HepG2 (cell line): Measurements from ENCODE around the gene MYO7A. TPM values are rescaled to one million over a fixed set of nuclear protein-coding genes. Genes with fewer than 3 reads are reported as not detected.

Source experiments
- CBFB ChIP-seq: sonication (generic); formaldehyde crosslinking; IDR thresholded peaks from 2 replicates; pipeline ENCODE4 v1.4.0; 2020; ENCODE audit warnings: missing genetic modification reagents
- CCDC6 ChIP-seq: sonication (generic); formaldehyde crosslinking; IDR thresholded peaks from 2 replicates; pipeline ENCODE4 v1.8.1; 2022; ENCODE audit warnings: mild to moderate bottlenecking, missing genetic modification reagents, moderate library complexity
- GATAD1 ChIP-seq: IDR thresholded peaks from 2 replicates; pipeline ENCODE4 v1.6.1; 2016; ENCODE audit warnings: missing genetic modification reagents, missing compliant biosample characterization
- JUN ChIP-seq: sonication (generic); formaldehyde crosslinking; IDR thresholded peaks from 2 replicates; pipeline ENCODE4 v1.4.0; 2020; ENCODE audit warnings: mild to moderate bottlenecking, missing genetic modification reagents
- MED13 ChIP-seq: sonication (generic); formaldehyde crosslinking; IDR thresholded peaks from 2 replicates; pipeline ENCODE4 v1.5.0; 2020; ENCODE audit warnings: missing genetic modification reagents
- NFATC3 ChIP-seq: sonication (generic); formaldehyde crosslinking; IDR thresholded peaks from 2 replicates; pipeline ENCODE4 v1.5.1; 2020; ENCODE audit warnings: mild to moderate bottlenecking, missing genetic modification reagents
- RBM39 ChIP-seq: fragments of 200-400 bp; formaldehyde crosslinking; IDR thresholded peaks from one replicate; pipeline ENCODE4 v1.6.1; 2018; ENCODE audit warnings: antibody characterized with exemption, mild to moderate bottlenecking, low read depth, low read length; ENCODE audit not compliant: poor library complexity, severe bottlenecking
- SETDB1 ChIP-seq: sonication (generic); formaldehyde crosslinking; IDR thresholded peaks from 2 replicates; pipeline ENCODE4 v1.5.1; 2020; ENCODE audit warnings: missing genetic modification reagents, mild to moderate bottlenecking, borderline replicate concordance
- ZNF121 ChIP-seq: sonication (generic); formaldehyde crosslinking; IDR thresholded peaks from 2 replicates; pipeline ENCODE4 v1.5.0; 2020; ENCODE audit warnings: mild to moderate bottlenecking, missing genetic modification reagents
- ZNF20 ChIP-seq: sonication (generic); formaldehyde crosslinking; IDR thresholded peaks from 2 replicates; pipeline ENCODE4 v1.4.0; 2020; ENCODE audit warnings: mild to moderate bottlenecking, moderate library complexity, missing genetic modification reagents
- ZNF510 ChIP-seq: sonication (generic); formaldehyde crosslinking; IDR thresholded peaks from 2 replicates; pipeline ENCODE4 v1.4.0; 2020; ENCODE audit warnings: low read depth, mild to moderate bottlenecking, missing genetic modification reagents
- ZNF589 ChIP-seq: sonication (generic); formaldehyde crosslinking; conservative IDR thresholded peaks from 2 replicates; pipeline ENCODE4 v1.8.0; 2022; ENCODE audit warnings: mild to moderate bottlenecking, moderate library complexity, missing genetic modification reagents
- ZNF7 ChIP-seq: IDR thresholded peaks from 2 replicates; pipeline ENCODE4 v1.6.1; 2016; ENCODE audit warnings: missing biosample characterization, missing genetic modification reagents
- polyA plus RNA-seq, 8 experiments: library from polyadenylated mRNA; depleted of rRNA in 3 of 8; stranded (reverse) in 7 of 8; unstranded in 1 of 8; fragments of >200 nt; fragmentation: Illumina TruSeq in 4 of 8; extraction: Trizol in 4 of 8; gene quantifications; 2 replicates each; pipeline versions ENCODE4 v1.2.1 to v1.2.3, GENCODE V29; 2011 to 2016; ENCODE audit warnings: low read depth in 4 of 8, missing spikeins in 1 of 8, mixed read lengths in 1 of 8; ENCODE audit not compliant: insufficient read depth in 1 of 8
- total RNA-seq, 5 experiments: library from RNA; depleted of rRNA; stranded (reverse); fragments of >200 nt; fragmentation: Illumina TruSeq; extraction: Trizol; gene quantifications; 2 replicates each; pipeline ENCODE4 v1.2.3, GENCODE V29; 2016; ENCODE audit warnings: low read depth in 1 of 5
- TF ChIP-seq, protein P1 (sequence below): IDR thresholded peaks from 2 replicates; pipeline ENCODE4 v1.6.1; 2016; ENCODE audit warnings: low read depth, missing genetic modification reagents, missing compliant biosample characterization
- TF ChIP-seq, protein P2 (sequence below): sonication (generic); formaldehyde crosslinking; IDR thresholded peaks from 2 replicates; pipeline ENCODE4 v1.5.0; 2020; ENCODE audit warnings: missing genetic modification reagents, mild to moderate bottlenecking, borderline replicate concordance
- TF ChIP-seq, protein P3 (sequence below): sonication (generic); formaldehyde crosslinking; IDR thresholded peaks from 2 replicates; pipeline ENCODE4 v1.4.0; 2020; ENCODE audit warnings: low read depth, missing genetic modification reagents
- TF ChIP-seq, protein P4 (sequence below): sonication (generic); formaldehyde crosslinking; IDR thresholded peaks from 2 replicates; pipeline ENCODE4 v1.4.0; 2020; ENCODE audit warnings: mild to moderate bottlenecking, missing genetic modification reagents

Gene MYO7A
- total and polyA plus RNA-seq, 2 of the 13 experiments (the other 11 are each of a cell fraction or from before 2014, with no cell fraction given), result 7.5 to 10.0 TPM

DNA sequence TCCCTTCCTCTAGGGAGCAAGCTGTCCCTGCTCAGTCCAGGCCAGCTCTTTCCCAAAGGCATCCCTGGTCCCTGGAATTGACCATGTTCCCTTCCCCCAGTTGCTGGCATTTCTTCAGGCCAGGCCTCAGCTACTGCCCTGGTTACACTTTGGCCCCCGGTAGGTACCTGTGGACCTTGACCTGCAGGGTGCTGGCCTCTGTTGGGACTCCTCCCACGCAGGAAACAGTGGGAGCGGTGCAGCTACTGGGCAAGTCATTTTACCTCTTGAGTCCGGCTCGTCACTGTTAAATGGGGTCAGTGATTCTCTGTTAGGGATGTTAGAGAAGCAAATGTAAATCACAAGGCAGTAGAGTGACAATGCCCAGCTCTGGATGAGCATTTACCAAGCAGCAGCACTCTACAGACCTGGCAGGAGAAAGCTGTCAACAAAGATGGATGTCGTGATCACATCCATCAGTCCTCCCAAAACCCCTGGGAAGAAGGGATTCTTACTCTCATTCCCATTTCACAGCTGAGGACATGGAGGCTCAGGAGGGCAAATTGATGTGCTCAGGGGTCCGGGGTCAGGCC is 16.9 kb downstream of the MYO7A start (continued):
- TF ChIP-seq RBM39, result no peak
- TF ChIP-seq, protein P1, sequence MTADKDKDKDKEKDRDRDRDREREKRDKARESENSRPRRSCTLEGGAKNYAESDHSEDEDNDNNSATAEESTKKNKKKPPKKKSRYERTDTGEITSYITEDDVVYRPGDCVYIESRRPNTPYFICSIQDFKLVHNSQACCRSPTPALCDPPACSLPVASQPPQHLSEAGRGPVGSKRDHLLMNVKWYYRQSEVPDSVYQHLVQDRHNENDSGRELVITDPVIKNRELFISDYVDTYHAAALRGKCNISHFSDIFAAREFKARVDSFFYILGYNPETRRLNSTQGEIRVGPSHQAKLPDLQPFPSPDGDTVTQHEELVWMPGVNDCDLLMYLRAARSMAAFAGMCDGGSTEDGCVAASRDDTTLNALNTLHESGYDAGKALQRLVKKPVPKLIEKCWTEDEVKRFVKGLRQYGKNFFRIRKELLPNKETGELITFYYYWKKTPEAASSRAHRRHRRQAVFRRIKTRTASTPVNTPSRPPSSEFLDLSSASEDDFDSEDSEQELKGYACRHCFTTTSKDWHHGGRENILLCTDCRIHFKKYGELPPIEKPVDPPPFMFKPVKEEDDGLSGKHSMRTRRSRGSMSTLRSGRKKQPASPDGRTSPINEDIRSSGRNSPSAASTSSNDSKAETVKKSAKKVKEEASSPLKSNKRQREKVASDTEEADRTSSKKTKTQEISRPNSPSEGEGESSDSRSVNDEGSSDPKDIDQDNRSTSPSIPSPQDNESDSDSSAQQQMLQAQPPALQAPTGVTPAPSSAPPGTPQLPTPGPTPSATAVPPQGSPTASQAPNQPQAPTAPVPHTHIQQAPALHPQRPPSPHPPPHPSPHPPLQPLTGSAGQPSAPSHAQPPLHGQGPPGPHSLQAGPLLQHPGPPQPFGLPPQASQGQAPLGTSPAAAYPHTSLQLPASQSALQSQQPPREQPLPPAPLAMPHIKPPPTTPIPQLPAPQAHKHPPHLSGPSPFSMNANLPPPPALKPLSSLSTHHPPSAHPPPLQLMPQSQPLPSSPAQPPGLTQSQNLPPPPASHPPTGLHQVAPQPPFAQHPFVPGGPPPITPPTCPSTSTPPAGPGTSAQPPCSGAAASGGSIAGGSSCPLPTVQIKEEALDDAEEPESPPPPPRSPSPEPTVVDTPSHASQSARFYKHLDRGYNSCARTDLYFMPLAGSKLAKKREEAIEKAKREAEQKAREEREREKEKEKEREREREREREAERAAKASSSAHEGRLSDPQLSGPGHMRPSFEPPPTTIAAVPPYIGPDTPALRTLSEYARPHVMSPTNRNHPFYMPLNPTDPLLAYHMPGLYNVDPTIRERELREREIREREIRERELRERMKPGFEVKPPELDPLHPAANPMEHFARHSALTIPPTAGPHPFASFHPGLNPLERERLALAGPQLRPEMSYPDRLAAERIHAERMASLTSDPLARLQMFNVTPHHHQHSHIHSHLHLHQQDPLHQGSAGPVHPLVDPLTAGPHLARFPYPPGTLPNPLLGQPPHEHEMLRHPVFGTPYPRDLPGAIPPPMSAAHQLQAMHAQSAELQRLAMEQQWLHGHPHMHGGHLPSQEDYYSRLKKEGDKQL (CRISPR knock-in tag), result no peak
- TF ChIP-seq ZNF20 (CRISPR knock-in tag), result no peak
- TF ChIP-seq JUN, result no peak
- TF ChIP-seq, protein P2, sequence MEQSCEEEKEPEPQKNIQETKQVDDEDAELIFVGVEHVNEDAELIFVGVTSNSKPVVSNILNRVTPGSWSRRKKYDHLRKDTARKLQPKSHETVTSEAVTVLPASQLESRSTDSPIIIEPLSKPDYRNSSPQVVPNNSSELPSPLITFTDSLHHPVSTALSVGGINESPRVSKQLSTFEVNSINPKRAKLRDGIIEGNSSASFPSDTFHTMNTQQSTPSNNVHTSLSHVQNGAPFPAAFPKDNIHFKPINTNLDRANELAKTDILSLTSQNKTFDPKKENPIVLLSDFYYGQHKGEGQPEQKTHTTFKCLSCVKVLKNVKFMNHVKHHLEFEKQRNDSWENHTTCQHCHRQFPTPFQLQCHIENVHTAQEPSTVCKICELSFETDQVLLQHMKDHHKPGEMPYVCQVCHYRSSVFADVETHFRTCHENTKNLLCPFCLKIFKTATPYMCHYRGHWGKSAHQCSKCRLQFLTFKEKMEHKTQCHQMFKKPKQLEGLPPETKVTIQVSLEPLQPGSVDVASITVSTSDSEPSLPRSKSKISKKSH (CRISPR knock-in tag), result no peak
- TF ChIP-seq, protein P3, sequence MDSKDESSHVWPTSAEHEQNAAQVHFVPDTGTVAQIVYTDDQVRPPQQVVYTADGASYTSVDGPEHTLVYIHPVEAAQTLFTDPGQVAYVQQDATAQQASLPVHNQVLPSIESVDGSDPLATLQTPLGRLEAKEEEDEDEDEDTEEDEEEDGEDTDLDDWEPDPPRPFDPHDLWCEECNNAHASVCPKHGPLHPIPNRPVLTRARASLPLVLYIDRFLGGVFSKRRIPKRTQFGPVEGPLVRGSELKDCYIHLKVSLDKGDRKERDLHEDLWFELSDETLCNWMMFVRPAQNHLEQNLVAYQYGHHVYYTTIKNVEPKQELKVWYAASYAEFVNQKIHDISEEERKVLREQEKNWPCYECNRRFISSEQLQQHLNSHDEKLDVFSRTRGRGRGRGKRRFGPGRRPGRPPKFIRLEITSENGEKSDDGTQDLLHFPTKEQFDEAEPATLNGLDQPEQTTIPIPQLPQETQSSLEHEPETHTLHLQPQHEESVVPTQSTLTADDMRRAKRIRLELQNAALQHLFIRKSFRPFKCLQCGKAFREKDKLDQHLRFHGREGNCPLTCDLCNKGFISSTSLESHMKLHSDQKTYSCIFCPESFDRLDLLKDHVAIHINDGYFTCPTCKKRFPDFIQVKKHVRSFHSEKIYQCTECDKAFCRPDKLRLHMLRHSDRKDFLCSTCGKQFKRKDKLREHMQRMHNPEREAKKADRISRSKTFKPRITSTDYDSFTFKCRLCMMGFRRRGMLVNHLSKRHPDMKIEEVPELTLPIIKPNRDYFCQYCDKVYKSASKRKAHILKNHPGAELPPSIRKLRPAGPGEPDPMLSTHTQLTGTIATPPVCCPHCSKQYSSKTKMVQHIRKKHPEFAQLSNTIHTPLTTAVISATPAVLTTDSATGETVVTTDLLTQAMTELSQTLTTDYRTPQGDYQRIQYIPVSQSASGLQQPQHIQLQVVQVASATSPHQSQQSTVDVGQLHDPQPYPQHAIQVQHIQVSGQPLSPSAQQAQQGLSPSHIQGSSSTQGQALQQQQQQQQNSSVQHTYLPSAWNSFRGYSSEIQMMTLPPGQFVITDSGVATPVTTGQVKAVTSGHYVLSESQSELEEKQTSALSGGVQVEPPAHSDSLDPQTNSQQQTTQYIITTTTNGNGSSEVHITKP (CRISPR knock-in tag), result no peak
- TF ChIP-seq ZNF121 (CRISPR knock-in tag), result 0 out of 2 replicates have a peak, but pooled peaks have one; percentile 24
- TF ChIP-seq SETDB1 (CRISPR knock-in tag), result no peak
- 0 out of 2 replicates have a peak, but pooled peaks have one; percentile 44 for TF ChIP-seq CBFB
- no peak for TF ChIP-seq MED13 (CRISPR knock-in tag)
- no peak for TF ChIP-seq ZNF589 (CRISPR knock-in tag)
- no peak for TF ChIP-seq ZNF510
- TF ChIP-seq, protein P4, sequence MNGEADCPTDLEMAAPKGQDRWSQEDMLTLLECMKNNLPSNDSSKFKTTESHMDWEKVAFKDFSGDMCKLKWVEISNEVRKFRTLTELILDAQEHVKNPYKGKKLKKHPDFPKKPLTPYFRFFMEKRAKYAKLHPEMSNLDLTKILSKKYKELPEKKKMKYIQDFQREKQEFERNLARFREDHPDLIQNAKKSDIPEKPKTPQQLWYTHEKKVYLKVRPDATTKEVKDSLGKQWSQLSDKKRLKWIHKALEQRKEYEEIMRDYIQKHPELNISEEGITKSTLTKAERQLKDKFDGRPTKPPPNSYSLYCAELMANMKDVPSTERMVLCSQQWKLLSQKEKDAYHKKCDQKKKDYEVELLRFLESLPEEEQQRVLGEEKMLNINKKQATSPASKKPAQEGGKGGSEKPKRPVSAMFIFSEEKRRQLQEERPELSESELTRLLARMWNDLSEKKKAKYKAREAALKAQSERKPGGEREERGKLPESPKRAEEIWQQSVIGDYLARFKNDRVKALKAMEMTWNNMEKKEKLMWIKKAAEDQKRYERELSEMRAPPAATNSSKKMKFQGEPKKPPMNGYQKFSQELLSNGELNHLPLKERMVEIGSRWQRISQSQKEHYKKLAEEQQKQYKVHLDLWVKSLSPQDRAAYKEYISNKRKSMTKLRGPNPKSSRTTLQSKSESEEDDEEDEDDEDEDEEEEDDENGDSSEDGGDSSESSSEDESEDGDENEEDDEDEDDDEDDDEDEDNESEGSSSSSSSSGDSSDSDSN, result no peak
- peak; percentile 29; the same call in 1 of the 2 replicates for TF ChIP-seq GATAD1
- no peak for TF ChIP-seq ZNF7 (CRISPR knock-in tag)
- TF ChIP-seq CCDC6 (CRISPR knock-in tag), result no peak
- TF ChIP-seq NFATC3, result no peak
